SU-DHL-6 (cell line): Measurements from ENCODE around the gene CLCN7.

ENCODE experiments used
- H2AFZ ChIP-seq: fragments of 200-600 bp; sonication (generic); 2 replicates; pipeline ENCODE4 v1.6.1; 2014; ENCODE audit warnings: low read depth, mild to moderate bottlenecking, moderate library complexity, mixed read lengths, antibody characterized with exemption, low read length; ENCODE audit not compliant: severe bottlenecking
- H3F3A ChIP-seq: fragments of 200-600 bp; shearing (Covaris generic); 2 replicates; pipeline ENCODE4 v1.6.0; 2016; ENCODE audit warnings: antibody characterized with exemption, mild to moderate bottlenecking; ENCODE audit not compliant: insufficient read depth
- H3K27ac ChIP-seq: fragments of 200-600 bp; sonication (generic); 2 replicates; pipeline ENCODE4 v1.5.1; 2016; ENCODE audit warnings: low read depth, mild to moderate bottlenecking, low read length, moderate library complexity, mixed read lengths
- H3K27me3 ChIP-seq: fragments of 200-600 bp; sonication (generic), shearing (Covaris generic); 2 replicates; pipeline ENCODE4 v1.6.0; 2014; ENCODE audit warnings: mild to moderate bottlenecking, low read length
- H3K36me3 ChIP-seq: fragments of 200-600 bp; sonication (generic); 2 replicates; pipeline ENCODE4 v1.6.1; 2014; ENCODE audit warnings: mild to moderate bottlenecking, low read length, mixed read lengths
- H3K4me2 ChIP-seq: fragments of 300-600, 200-600 bp; shearing (Covaris generic), sonication (generic); 2 replicates; pipeline ENCODE4 v1.6.0; 2014; ENCODE audit warnings: low read length, low read depth, mild to moderate bottlenecking; ENCODE audit not compliant: poor library complexity, severe bottlenecking
- H3K4me3 ChIP-seq: fragments of 200-600 bp; sonication (generic); 2 replicates; pipeline ENCODE4 v1.5.1; 2014; ENCODE audit warnings: antibody characterized with exemption, low read length, mild to moderate bottlenecking, mixed read lengths; ENCODE audit not compliant: insufficient read depth, poor library complexity, severe bottlenecking
- H3K79me2 ChIP-seq: fragments of 200-600 bp; sonication (generic); 2 replicates; pipeline ENCODE4 v1.6.1; 2014; ENCODE audit warnings: mild to moderate bottlenecking, low read length, moderate library complexity; ENCODE audit not compliant: insufficient read depth
- H3K9ac ChIP-seq: fragments of 200-600 bp; sonication (generic); 2 replicates; pipeline ENCODE4 v1.7.0; 2014; ENCODE audit warnings: mild to moderate bottlenecking, low read length
- H3K9me2 ChIP-seq: fragments of 200-600 bp; sonication (generic); replicated peaks from 2 replicates; pipeline ENCODE4 v1.6.1; 2014; ENCODE audit warnings: low read length; ENCODE audit not compliant: insufficient read depth
- H3K9me3 ChIP-seq: fragments of 200-600 bp; sonication (generic); 2 replicates; pipeline ENCODE4 v1.6.1; 2014; ENCODE audit warnings: low read length, mixed read lengths; ENCODE audit not compliant: insufficient read depth
- H4K20me1 ChIP-seq: fragments of 200-600 bp; sonication (generic); 2 replicates; pipeline ENCODE4 v1.6.1; 2014; ENCODE audit warnings: low read depth, mild to moderate bottlenecking, antibody characterized with exemption, low read length, moderate library complexity, mixed read lengths
- EZH2phosphoT487 ChIP-seq: fragments of 200-600 bp; sonication (generic), shearing (Covaris generic); conservative IDR thresholded peaks from 2 replicates; pipeline ENCODE4 v1.6.1; 2018; ENCODE audit warnings: mild to moderate bottlenecking, antibody characterized with exemption, low read length, moderate library complexity, mixed read lengths
- TF ChIP-seq, protein P1 (sequence below): fragments of 200-600 bp; sonication (generic); IDR thresholded peaks from one replicate; pipeline ENCODE4 v1.5.1; 2017; ENCODE audit warnings: antibody characterized with exemption, mild to moderate bottlenecking, low read length, moderate library complexity; ENCODE audit not compliant: insufficient read depth, poor library complexity, severe bottlenecking

Gene CLCN7

GRCh38 chr16:1510941-1511351, 36.1 kb upstream of the CLCN7 start:
- TF ChIP-seq, protein P1, sequence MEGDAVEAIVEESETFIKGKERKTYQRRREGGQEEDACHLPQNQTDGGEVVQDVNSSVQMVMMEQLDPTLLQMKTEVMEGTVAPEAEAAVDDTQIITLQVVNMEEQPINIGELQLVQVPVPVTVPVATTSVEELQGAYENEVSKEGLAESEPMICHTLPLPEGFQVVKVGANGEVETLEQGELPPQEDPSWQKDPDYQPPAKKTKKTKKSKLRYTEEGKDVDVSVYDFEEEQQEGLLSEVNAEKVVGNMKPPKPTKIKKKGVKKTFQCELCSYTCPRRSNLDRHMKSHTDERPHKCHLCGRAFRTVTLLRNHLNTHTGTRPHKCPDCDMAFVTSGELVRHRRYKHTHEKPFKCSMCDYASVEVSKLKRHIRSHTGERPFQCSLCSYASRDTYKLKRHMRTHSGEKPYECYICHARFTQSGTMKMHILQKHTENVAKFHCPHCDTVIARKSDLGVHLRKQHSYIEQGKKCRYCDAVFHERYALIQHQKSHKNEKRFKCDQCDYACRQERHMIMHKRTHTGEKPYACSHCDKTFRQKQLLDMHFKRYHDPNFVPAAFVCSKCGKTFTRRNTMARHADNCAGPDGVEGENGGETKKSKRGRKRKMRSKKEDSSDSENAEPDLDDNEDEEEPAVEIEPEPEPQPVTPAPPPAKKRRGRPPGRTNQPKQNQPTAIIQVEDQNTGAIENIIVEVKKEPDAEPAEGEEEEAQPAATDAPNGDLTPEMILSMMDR, result no peak
- no peak for TF ChIP-seq EZH2phosphoT487
- no peak overlapping the region for H3K4me3 ChIP-seq
- H4K20me1 ChIP-seq, result no peaks in the 10 kb centered on the region
- H3K4me2 ChIP-seq, result no peak overlapping the region
- no peaks in the 10 kb centered on the region for H3K79me2 ChIP-seq
- H3K27me3 ChIP-seq, result no peaks in the 10 kb centered on the region
- H3K36me3 ChIP-seq, result no peaks in the 10 kb centered on the region
- no peaks in the 10 kb centered on the region for H3K9me2 ChIP-seq
- H3K9me3 ChIP-seq, result no peaks in the 10 kb centered on the region
- no peaks in the 10 kb centered on the region for H3F3A ChIP-seq
- H3K27ac ChIP-seq, result no peak overlapping the region
- no peak overlapping the region for H2AFZ ChIP-seq
- H3K9ac ChIP-seq, result no peak overlapping the region

DNA sequence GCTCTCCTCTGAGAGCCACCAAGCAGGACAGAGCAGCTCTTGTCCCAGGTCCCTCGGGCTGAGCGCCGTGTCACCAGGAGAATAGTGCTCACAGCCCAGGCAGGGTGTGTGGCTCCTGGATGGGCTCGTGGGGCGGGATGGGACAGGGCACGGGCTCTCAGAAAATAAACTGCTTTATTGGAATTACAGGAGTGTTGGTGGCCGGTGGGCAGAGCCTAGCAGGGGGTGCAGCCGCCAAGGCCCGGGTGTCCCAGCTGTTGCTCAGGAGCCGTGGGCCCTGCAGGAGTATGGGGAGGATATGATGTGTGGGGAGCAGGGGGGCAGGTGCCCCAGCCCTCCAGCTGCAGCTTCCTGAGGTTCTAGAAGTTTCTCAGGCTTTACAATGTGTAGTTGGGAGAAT, 35.4 kb upstream of the CLCN7 start:
- Histone ChIP-seq H3K9me3 (no peaks in the 10 kb centered on the region), H4K20me1 (no peaks in the 10 kb centered on the region), H3F3A (no peaks in the 10 kb centered on the region), H3K79me2 (no peaks in the 10 kb centered on the region), H3K27me3 (no peaks in the 10 kb centered on the region), H3K9me2 (no peaks in the 10 kb centered on the region), H3K36me3 (no peaks in the 10 kb centered on the region), H3K27ac (no peak overlapping the region), H3K4me3 (no peak overlapping the region), H2AFZ (no peak overlapping the region), H3K4me2 (no peak overlapping the region), H3K9ac (no peak overlapping the region)
- TF ChIP-seq, protein P1, result no peak
- no peak for TF ChIP-seq EZH2phosphoT487

DNA sequence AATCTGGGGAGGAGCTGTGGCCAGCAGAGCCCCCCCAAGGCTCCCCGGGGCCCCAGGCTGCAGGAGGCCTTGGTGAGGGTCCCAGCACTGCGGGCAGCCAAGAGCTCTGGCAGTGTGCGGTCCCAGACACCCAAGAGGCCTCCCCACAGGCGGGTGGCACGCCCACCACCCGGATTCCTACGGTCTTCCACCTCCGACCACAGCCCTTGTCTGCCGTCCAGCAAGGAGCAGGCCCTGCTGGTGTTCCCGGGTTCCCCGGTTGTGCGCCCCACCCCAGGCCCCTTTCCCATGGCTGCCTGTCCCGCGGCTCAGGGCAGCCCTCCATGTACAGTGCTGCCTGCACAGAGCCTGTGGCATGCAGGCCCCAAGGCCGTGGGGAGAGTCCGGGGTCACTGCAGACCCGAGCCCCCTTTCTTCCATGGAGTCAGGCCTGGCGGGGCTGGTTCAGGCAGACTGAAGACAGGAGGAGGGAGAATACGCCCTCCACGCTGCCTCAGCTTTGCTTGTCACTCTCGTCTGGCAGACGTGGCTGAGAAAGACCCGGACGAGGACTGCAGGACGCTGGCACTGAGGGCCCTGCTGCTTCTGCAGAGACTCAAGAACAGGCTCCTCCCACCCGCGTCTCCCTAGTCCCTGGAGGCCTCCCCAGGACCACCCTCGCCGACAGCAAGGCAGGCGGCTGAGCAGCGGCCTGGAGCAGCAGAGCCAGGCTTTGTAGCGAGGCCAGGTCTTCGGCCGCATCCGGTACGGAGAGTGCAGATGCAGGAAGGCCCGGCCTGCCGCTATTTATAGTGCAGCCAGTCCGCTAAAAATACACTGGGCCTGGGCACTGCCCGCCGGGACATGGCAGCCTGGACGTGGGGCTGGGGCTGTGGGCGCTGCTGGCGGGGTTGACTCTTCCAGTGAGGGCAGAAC, 34.7 kb upstream of the CLCN7 start:
- Histone ChIP-seq H3F3A (no peaks in the 10 kb centered on the region), H3K4me2 (no peak overlapping the region), H3K4me3 (no peak overlapping the region), H3K9me2 (no peaks in the 10 kb centered on the region), H3K36me3 (no peaks in the 10 kb centered on the region), H3K79me2 (no peaks in the 10 kb centered on the region), H4K20me1 (no peaks in the 10 kb centered on the region), H3K27ac (no peak overlapping the region), H3K9me3 (no peaks in the 10 kb centered on the region), H3K9ac (no peak overlapping the region), H3K27me3 (no peaks in the 10 kb centered on the region), H2AFZ (no peak overlapping the region)
- TF ChIP-seq, protein P1, result no peak
- no peak for TF ChIP-seq EZH2phosphoT487
